SK-N-MC (cell line): ENCODE results near the gene EPB41L4B.

Experiments used
- DNase-seq: peaks from one replicate; pipeline ENCODE4 v3.0.0-alpha.2; 2011; ENCODE audit warnings: low read depth, low spot score
- H3K27ac ChIP-seq: fragments of 200-600 bp; sonication (generic); 2 replicates; pipeline ENCODE4 v1.5.1; 2016; ENCODE audit warnings: mixed run types
- H3K36me3 ChIP-seq: fragments of 200-600 bp; sonication (generic); 2 replicates; pipeline ENCODE4 v1.6.1; 2017; ENCODE audit warnings: antibody characterized with exemption, low read length, mixed read lengths; ENCODE audit not compliant: insufficient read depth
- H3K4me3 ChIP-seq: fragments of 200-600 bp; sonication (generic); 2 replicates; pipeline ENCODE4 v1.5.1; 2016
- H3K9ac ChIP-seq: fragments of 200-600 bp; sonication (generic); 2 replicates; pipeline ENCODE4 v1.8.0; 2017; ENCODE audit warnings: mixed run types, mixed read lengths; ENCODE audit not compliant: insufficient read length
- H3K9me3 ChIP-seq: fragments of 200-600 bp; sonication (generic); 2 replicates; pipeline ENCODE4 v1.6.1; 2017; ENCODE audit warnings: low read depth, mild to moderate bottlenecking, antibody characterized with exemption, low read length, moderate library complexity, mixed read lengths
- EZH2 ChIP-seq: fragments of 200-600 bp; sonication (generic); IDR thresholded peaks from one replicate; pipeline ENCODE4 v1.6.1; 2017; ENCODE audit warnings: antibody characterized with exemption
- FOXP2 ChIP-seq: optimal IDR thresholded peaks from 2 replicates; pipeline ENCODE3; 2011; ENCODE audit warnings: mild to moderate bottlenecking, moderate library complexity; ENCODE audit not compliant: insufficient read depth; ENCODE audit errors: extremely low read length, control extremely low read depth
- POLR2AphosphoS5 ChIP-seq: IDR thresholded peaks from 2 replicates; pipeline ENCODE4 v1.6.1; 2012; ENCODE audit warnings: mild to moderate bottlenecking, low read depth, low read length, borderline replicate concordance

Gene EPB41L4B

GRCh38 chr9:109309282-109309681 lies 11.6 kb downstream of the EPB41L4B start:
- Histone ChIP-seq H3K9me3 (no peaks in the 10 kb centered on the region), H3K36me3 (no peaks in the 10 kb centered on the region), H3K27ac (no peak overlapping the region), H3K9ac (no peak overlapping the region), H3K4me3 (no peak overlapping the region)
- DNase-seq: no peak
- no peak for TF ChIP-seq POLR2AphosphoS5
- TF ChIP-seq EZH2: no peak
- TF ChIP-seq FOXP2: no peak

- Histone ChIP-seq H3K9me3 (no peaks in the 10 kb centered on the region), H3K36me3 (no peaks in the 10 kb centered on the region), H3K9ac (no peak overlapping the region), H3K27ac (no peak overlapping the region), H3K4me3 (no peak overlapping the region)
- DNase-seq: no peak
- TF ChIP-seq EZH2 (no peak), POLR2AphosphoS5 (no peak), FOXP2 (no peak)
Measured at GRCh38 chr9:109307380-109308240, 13.2 kb downstream of the EPB41L4B start.

GRCh38 chr9:109305801-109306200 lies 15.1 kb downstream of the EPB41L4B start:
- Histone ChIP-seq H3K9ac (no peak overlapping the region), H3K4me3 (no peak overlapping the region), H3K27ac (no peak overlapping the region), H3K36me3 (no peaks in the 10 kb centered on the region), H3K9me3 (no peaks in the 10 kb centered on the region)
- no peak for DNase-seq
- TF ChIP-seq FOXP2: no peak
- no peak for TF ChIP-seq EZH2
- no peak for TF ChIP-seq POLR2AphosphoS5

- Histone ChIP-seq H3K36me3 (no peaks in the 10 kb centered on the region), H3K4me3 (no peak overlapping the region), H3K27ac (no peak overlapping the region), H3K9me3 (no peaks in the 10 kb centered on the region), H3K9ac (no peak overlapping the region)
- no peak for TF ChIP-seq POLR2AphosphoS5
- TF ChIP-seq EZH2: no peak
- TF ChIP-seq FOXP2: no peak
- no peak for DNase-seq
Measured at GRCh38 chr9:109304347-109304746, 16.5 kb downstream of the EPB41L4B start.

GRCh38 chr9:109303900-109304299 lies 17.0 kb downstream of the EPB41L4B start:
- no peak overlapping the region for H3K27ac ChIP-seq
- no peaks in the 10 kb centered on the region for H3K36me3 ChIP-seq
- TF ChIP-seq POLR2AphosphoS5 (no peak), FOXP2 (no peak), EZH2 (no peak)
- no peaks in the 10 kb centered on the region for H3K9me3 ChIP-seq
- no peak for DNase-seq
- no peak overlapping the region for H3K9ac ChIP-seq
- no peak overlapping the region for H3K4me3 ChIP-seq

- H3K4me3 ChIP-seq: no peak overlapping the region
- no peak overlapping the region for H3K9ac ChIP-seq
- TF ChIP-seq POLR2AphosphoS5: no peak
- H3K9me3 ChIP-seq: no peaks in the 10 kb centered on the region
- H3K27ac ChIP-seq: no peak overlapping the region
- DNase-seq: no peak
- H3K36me3 ChIP-seq: no peaks in the 10 kb centered on the region
Measured at GRCh38 chr9:109302606-109303005, 18.3 kb downstream of the EPB41L4B start.

- TF ChIP-seq FOXP2: no peak
- TF ChIP-seq POLR2AphosphoS5: no peak
- TF ChIP-seq EZH2: no peak
- Histone ChIP-seq H3K9me3 (no peaks in the 10 kb centered on the region), H3K9ac (no peak overlapping the region), H3K4me3 (no peak overlapping the region), H3K36me3 (no peaks in the 10 kb centered on the region), H3K27ac (no peak overlapping the region)
- no peak for DNase-seq
Measured at GRCh38 chr9:109301012-109301411, 19.8 kb downstream of the EPB41L4B start.

GRCh38 chr9:109299891-109300290 lies 21.0 kb downstream of the EPB41L4B start:
- no peak for TF ChIP-seq FOXP2
- TF ChIP-seq EZH2: no peak
- TF ChIP-seq POLR2AphosphoS5: no peak
- no peak for DNase-seq
- H3K36me3 ChIP-seq: no peaks in the 10 kb centered on the region

GRCh38 chr9:109297899-109298298 lies 23.0 kb downstream of the EPB41L4B start:
- H3K9ac ChIP-seq: no peak overlapping the region
- no peak overlapping the region for H3K27ac ChIP-seq
- H3K36me3 ChIP-seq: no peaks in the 10 kb centered on the region
- TF ChIP-seq EZH2: no peak
- no peak for TF ChIP-seq POLR2AphosphoS5
- no peak for TF ChIP-seq FOXP2
- no peaks in the 10 kb centered on the region for H3K9me3 ChIP-seq
- no peak for DNase-seq
- no peak overlapping the region for H3K4me3 ChIP-seq

More at GRCh38 chr9:109299891-109300290, 21.0 kb downstream of the EPB41L4B start:
- H3K9ac ChIP-seq: no peak overlapping the region
- no peak overlapping the region for H3K27ac ChIP-seq
- no peak overlapping the region for H3K4me3 ChIP-seq
- no peaks in the 10 kb centered on the region for H3K9me3 ChIP-seq
